ENCODE results near the gene C4orf50.

DNA sequence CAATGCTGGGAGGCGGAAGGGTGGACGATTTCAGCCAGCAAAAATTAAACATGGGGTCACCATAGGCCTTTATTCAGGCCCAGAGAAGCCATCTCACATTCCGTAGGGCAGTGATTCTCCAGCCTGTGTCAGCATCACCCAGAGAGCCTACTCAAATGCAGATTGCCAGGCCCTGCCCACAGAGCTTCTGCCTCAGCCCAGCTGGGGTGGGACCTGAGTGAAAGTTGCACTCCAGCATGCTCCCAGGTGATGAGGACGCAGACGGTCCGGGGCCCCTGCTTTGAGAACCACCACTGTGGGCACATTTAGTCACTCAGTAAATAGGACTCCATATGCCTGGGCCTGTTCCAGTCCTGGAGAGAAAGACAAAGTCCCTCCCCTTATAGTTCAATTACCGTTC lies 12.4 kb upstream of the C4orf50 start:
- no peak for TF ChIP-seq GATA2 (IDR thresholded peaks at IDR 0.05; ENCODE audit: low read depth, low read length)
- no peak for TF ChIP-seq GATA3 (IDR thresholded peaks at IDR 0.05; ENCODE audit: low read depth, low read length)
